T-helper 9 cell (primary cell): Measurements from ENCODE around the gene KBTBD13.
A peak's percentile ranks its signal among the peaks of the same experiment; 100 is the strongest.
"Not testable (repeated sequence)": the region's sequence is repeated elsewhere in the genome, so short reads cannot be mapped to it uniquely, and the experiment has no call there.

Experiments used
- DNase-seq: peaks from one replicate; pipeline ENCODE4 v3.0.0-alpha.2; 2020

Gene KBTBD13

GRCh38 chr15:65089206-65089824 is 12.8 kb downstream of the KBTBD13 start:
- no peak for DNase-seq

GRCh38 chr15:65091946-65092770 is 15.6 kb downstream of the KBTBD13 start:
- no peak for DNase-seq

- no peak for DNase-seq
Measured at GRCh38 chr15:65092911-65093792, 16.6 kb downstream of the KBTBD13 start.

- DNase-seq = not testable (repeated sequence)
Measured at GRCh38 chr15:65093793-65094170, 17.2 kb downstream of the KBTBD13 start.

- DNase-seq = no peak
Measured at GRCh38 chr15:65094294-65094995, 17.9 kb downstream of the KBTBD13 start.

- DNase-seq = no peak
Measured at GRCh38 chr15:65095011-65095746, 18.6 kb downstream of the KBTBD13 start.

GRCh38 chr15:65095747-65096104 is 19.2 kb downstream of the KBTBD13 start:
- DNase-seq = no peak

- no peak for DNase-seq
Measured at GRCh38 chr15:65096481-65097385, 20.2 kb downstream of the KBTBD13 start.

GRCh38 chr15:65097651-65098263 is 21.2 kb downstream of the KBTBD13 start:
- no peak for DNase-seq

GRCh38 chr15:65099336-65099735 is 22.8 kb downstream of the KBTBD13 start:
- DNase-seq = no peak

- not testable (repeated sequence) for DNase-seq
Measured at GRCh38 chr15:65099801-65100200, 23.3 kb downstream of the KBTBD13 start.

- no peak for DNase-seq
Measured at GRCh38 chr15:65100442-65100841, 23.9 kb downstream of the KBTBD13 start.

- peak; percentile 24 for DNase-seq
Measured at GRCh38 chr15:65101411-65101890, 24.9 kb downstream of the KBTBD13 start.

- DNase-seq = no peak
Measured at GRCh38 chr15:65101891-65102708, 25.6 kb downstream of the KBTBD13 start.

- DNase-seq = no peak
Measured at GRCh38 chr15:65102912-65103311, 26.4 kb downstream of the KBTBD13 start.

GRCh38 chr15:65105038-65105437 is 28.5 kb downstream of the KBTBD13 start:
- no peak for DNase-seq

GRCh38 chr15:65106011-65106590 is 29.6 kb downstream of the KBTBD13 start:
- no peak for DNase-seq

GRCh38 chr15:65110676-65111292 is 34.2 kb downstream of the KBTBD13 start:
- no peak for DNase-seq

- no peak for DNase-seq
Measured at GRCh38 chr15:65115086-65115485, 38.5 kb downstream of the KBTBD13 start, which contains the start of gene UBAP1L. TSS of gene UBAP1L (minus strand) at chr15:65115200. CDS start at chr15:65106215, 8,985 bp downstream.
